HepG2 (cell line): ENCODE data around the gene PTH2.

Source experiments
- CHCHD3 ChIP-seq: sonication (generic); formaldehyde crosslinking; IDR thresholded peaks from 2 replicates; pipeline ENCODE4 v1.8.0; 2022; ENCODE audit warnings: mild to moderate bottlenecking, missing genetic modification reagents, moderate library complexity
- KDM1A ChIP-seq: IDR thresholded peaks from 2 replicates; pipeline ENCODE4 v1.6.1; 2016; ENCODE audit warnings: missing compliant biosample characterization
- RFX5 ChIP-seq: IDR thresholded peaks from 2 replicates; pipeline ENCODE4 v1.6.1; 2011; ENCODE audit warnings: low read depth, low read length, improper control_type of control experiment
- ZBTB7A ChIP-seq: sonication (generic); formaldehyde crosslinking; IDR thresholded peaks from 2 replicates; pipeline ENCODE4 v1.8.0; 2022; ENCODE audit warnings: mild to moderate bottlenecking, missing genetic modification reagents
- ZNF24 ChIP-seq: fragments of 450-650 bp; IDR thresholded peaks from 2 replicates; pipeline ENCODE4 v1.6.1; 2017; ENCODE audit warnings: antibody characterized with exemption, mild to moderate bottlenecking
- ZNF607 ChIP-seq: sonication (generic); formaldehyde crosslinking; IDR thresholded peaks from 2 replicates; pipeline ENCODE4 v1.5.1; 2020; ENCODE audit warnings: missing genetic modification reagents, mild to moderate bottlenecking, borderline replicate concordance
- TF ChIP-seq, protein P1 (sequence below): IDR thresholded peaks from 2 replicates; pipeline ENCODE4 v1.6.1; 2016; ENCODE audit warnings: missing compliant biosample characterization, missing genetic modification reagents, borderline replicate concordance
- TF ChIP-seq, protein P2 (sequence below): sonication (generic); formaldehyde crosslinking; IDR thresholded peaks from 2 replicates; pipeline ENCODE4 v1.5.0; 2020; ENCODE audit warnings: mild to moderate bottlenecking, missing genetic modification reagents, moderate library complexity
- TF ChIP-seq, protein P3 (sequence below): sonication (generic); formaldehyde crosslinking; IDR thresholded peaks from 2 replicates; pipeline ENCODE4 v1.4.0; 2020; ENCODE audit warnings: missing genetic modification reagents, borderline replicate concordance

DNA sequence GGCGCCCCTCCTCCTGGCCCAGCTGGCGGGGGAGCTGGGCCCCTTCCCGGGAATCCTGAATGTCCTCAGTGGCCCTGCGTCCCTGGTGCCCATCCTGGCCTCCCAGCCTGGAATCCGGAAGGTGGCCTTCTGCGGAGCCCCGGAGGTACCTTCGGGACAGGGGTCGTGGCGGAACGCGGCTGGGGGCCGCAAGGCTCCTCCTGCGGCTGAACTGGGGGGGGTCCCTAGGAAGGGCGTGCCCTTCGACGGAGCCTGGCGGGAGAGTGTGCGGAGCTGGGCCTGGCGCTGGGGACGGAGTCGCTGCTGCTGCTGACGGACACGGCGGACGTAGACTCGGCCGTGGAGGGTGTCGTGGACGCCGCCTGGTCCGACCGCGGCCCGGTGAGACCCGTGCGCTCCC is 38.4 kb upstream of the PTH2 start:
- no peak for TF ChIP-seq ZNF607 (CRISPR knock-in tag)
- TF ChIP-seq ZBTB7A (CRISPR knock-in tag): no peak
- TF ChIP-seq, protein P1, sequence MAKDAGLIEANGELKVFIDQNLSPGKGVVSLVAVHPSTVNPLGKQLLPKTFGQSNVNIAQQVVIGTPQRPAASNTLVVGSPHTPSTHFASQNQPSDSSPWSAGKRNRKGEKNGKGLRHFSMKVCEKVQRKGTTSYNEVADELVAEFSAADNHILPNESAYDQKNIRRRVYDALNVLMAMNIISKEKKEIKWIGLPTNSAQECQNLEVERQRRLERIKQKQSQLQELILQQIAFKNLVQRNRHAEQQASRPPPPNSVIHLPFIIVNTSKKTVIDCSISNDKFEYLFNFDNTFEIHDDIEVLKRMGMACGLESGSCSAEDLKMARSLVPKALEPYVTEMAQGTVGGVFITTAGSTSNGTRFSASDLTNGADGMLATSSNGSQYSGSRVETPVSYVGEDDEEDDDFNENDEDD: no peak
- no peak for TF ChIP-seq KDM1A (CRISPR knock-in tag)
- TF ChIP-seq, protein P2, sequence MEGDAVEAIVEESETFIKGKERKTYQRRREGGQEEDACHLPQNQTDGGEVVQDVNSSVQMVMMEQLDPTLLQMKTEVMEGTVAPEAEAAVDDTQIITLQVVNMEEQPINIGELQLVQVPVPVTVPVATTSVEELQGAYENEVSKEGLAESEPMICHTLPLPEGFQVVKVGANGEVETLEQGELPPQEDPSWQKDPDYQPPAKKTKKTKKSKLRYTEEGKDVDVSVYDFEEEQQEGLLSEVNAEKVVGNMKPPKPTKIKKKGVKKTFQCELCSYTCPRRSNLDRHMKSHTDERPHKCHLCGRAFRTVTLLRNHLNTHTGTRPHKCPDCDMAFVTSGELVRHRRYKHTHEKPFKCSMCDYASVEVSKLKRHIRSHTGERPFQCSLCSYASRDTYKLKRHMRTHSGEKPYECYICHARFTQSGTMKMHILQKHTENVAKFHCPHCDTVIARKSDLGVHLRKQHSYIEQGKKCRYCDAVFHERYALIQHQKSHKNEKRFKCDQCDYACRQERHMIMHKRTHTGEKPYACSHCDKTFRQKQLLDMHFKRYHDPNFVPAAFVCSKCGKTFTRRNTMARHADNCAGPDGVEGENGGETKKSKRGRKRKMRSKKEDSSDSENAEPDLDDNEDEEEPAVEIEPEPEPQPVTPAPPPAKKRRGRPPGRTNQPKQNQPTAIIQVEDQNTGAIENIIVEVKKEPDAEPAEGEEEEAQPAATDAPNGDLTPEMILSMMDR (CRISPR knock-in tag): no peak
- TF ChIP-seq, protein P3, sequence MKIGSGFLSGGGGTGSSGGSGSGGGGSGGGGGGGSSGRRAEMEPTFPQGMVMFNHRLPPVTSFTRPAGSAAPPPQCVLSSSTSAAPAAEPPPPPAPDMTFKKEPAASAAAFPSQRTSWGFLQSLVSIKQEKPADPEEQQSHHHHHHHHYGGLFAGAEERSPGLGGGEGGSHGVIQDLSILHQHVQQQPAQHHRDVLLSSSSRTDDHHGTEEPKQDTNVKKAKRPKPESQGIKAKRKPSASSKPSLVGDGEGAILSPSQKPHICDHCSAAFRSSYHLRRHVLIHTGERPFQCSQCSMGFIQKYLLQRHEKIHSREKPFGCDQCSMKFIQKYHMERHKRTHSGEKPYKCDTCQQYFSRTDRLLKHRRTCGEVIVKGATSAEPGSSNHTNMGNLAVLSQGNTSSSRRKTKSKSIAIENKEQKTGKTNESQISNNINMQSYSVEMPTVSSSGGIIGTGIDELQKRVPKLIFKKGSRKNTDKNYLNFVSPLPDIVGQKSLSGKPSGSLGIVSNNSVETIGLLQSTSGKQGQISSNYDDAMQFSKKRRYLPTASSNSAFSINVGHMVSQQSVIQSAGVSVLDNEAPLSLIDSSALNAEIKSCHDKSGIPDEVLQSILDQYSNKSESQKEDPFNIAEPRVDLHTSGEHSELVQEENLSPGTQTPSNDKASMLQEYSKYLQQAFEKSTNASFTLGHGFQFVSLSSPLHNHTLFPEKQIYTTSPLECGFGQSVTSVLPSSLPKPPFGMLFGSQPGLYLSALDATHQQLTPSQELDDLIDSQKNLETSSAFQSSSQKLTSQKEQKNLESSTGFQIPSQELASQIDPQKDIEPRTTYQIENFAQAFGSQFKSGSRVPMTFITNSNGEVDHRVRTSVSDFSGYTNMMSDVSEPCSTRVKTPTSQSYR (CRISPR knock-in tag): no peak
- no peak for TF ChIP-seq ZNF24
- TF ChIP-seq RFX5: no peak
- TF ChIP-seq CHCHD3 (CRISPR knock-in tag): no peak
